Measurements from ENCODE around the gene RBMXL3.
A peak's percentile ranks its signal among the peaks of the same experiment; 100 is the strongest.
"Not testable (repeated sequence)": the region's sequence is repeated elsewhere in the genome, so short reads cannot be mapped to it uniquely, and the experiment has no call there.

RBMXL3 gene

DNA sequence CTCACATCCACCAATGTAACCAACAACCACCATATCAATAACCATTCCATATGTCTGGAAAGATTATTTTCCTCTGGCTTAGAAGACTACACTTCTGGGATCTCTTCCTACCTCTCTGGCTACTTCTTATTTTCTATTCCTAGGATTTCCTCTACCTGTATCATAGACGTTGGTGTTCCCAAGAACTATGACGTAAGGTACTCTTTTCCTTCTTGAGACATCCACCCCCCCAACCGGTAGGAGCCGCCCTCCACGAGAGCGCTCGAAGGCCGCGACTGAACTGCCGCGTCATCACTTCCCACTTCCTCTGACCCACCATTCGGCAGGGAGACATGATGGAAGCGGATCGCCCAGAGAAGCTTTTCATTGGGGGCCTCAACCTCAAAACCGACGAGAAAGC is at the start of gene RBMXL3:
RBMXL3 (plus strand) TSS at position 301 of the 400 bp plus-strand sequence; CDS start at position 333, 32 bp downstream.
- no peak for DNase-seq (ENCODE audit: low read depth)

- DNase-seq (ENCODE audit: low read depth) = no peak
Measured at GRCh38 chrX:115142057-115142456, 47.2 kb upstream of the RBMXL3 start.

- DNase-seq (ENCODE audit: low read depth) = peak; percentile 1
Measured at GRCh38 chrX:115147220-115147619, 42.0 kb upstream of the RBMXL3 start.

GRCh38 chrX:115173181-115173580 is 16.0 kb upstream of the RBMXL3 start:
- no peak for DNase-seq (ENCODE audit: low read depth)

- no peak for DNase-seq (ENCODE audit: low read depth)
Measured at GRCh38 chrX:115174548-115174947, 14.7 kb upstream of the RBMXL3 start.

DNA sequence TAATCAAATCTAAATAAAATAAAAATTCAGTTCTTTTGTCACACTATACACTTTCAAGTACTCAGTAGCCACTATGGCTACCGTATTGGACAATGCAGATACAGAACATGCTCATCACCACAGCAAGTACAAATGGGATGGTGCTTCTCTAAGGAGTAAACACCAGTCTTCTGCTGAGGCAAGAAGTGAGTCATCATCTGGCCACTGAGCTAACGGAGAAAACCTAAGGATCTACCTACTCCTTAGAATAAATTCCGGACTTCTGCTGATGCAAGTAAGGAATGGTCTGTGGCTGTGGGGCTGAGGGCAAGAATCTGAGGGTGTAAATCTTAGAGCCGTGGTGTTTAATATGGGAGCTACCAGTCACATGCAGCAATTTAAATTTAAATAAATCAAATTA is 11.3 kb upstream of the RBMXL3 start:
- no peak for DNase-seq (ENCODE audit: low read depth)

DNA sequence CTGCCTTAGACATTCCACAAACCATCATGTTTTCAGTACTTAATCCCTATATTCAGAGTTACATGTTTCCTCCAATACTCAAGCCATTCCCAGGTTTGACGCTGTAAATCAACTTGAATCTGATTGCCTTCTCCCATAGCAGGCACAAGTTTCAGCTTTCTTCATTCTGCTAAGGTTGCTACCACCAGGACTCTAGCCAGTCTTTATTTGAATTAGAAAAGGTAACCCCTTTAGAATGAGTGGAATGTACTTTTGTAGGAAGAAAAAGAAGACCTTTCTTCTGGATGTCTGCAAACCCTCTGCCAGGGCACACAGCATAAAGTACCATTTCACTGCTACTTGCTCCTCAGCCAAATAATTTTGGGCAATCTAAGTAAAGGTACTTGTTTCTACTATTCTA is 10.7 kb upstream of the RBMXL3 start:
- no peak for DNase-seq (ENCODE audit: low read depth)

- DNase-seq (ENCODE audit: low read depth) = peak; percentile 21
Measured at GRCh38 chrX:115183980-115184379, 5.2 kb upstream of the RBMXL3 start.

DNA sequence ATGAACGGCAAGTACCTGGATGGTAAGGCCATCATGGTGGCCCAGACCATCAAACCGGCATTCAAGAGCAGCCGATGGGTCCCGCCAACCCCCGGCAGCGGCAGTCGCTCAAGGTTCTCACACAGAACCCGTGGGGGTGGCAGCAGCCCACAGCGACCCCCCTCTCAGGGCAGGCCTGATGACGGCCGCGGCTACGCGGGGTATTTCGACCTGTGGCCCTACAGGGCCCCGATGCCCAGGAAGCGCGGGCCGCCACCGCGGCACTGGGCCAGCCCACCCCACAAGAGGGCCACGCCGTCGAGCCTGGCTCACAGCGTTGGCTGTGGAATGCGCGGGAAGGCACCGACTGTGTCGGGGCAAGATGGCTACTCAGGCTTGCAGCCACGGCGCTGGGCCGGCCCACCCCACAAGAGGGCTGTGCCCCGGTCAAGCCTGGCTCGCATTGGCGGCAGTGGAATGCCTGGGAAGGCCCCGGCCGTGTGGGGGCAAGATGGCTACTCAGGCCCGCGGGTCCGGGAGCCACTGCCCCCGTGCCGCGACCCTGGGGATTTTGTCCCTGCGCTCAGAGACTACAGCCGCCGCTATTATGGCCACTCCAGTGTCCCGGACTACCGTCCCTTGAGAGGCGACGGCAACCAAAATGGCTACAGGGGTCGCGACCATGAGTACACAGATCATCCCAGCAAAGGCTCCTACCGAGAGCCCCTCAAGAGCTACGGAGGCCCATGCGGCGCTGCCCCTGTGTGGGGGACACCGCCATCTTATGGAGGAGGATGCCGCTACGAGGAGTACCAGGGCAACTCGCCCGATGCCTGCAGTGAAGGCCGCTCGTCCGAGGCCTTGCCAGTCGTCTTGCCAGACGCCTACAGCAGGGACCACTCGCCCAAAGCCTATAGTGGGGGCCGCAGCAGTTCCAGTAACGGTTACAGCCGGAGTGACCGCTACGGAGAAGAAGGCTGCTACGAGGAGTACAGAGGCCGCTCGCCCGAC is 731 bp downstream of the RBMXL3 start:
- no peak for DNase-seq (ENCODE audit: low read depth)

DNA sequence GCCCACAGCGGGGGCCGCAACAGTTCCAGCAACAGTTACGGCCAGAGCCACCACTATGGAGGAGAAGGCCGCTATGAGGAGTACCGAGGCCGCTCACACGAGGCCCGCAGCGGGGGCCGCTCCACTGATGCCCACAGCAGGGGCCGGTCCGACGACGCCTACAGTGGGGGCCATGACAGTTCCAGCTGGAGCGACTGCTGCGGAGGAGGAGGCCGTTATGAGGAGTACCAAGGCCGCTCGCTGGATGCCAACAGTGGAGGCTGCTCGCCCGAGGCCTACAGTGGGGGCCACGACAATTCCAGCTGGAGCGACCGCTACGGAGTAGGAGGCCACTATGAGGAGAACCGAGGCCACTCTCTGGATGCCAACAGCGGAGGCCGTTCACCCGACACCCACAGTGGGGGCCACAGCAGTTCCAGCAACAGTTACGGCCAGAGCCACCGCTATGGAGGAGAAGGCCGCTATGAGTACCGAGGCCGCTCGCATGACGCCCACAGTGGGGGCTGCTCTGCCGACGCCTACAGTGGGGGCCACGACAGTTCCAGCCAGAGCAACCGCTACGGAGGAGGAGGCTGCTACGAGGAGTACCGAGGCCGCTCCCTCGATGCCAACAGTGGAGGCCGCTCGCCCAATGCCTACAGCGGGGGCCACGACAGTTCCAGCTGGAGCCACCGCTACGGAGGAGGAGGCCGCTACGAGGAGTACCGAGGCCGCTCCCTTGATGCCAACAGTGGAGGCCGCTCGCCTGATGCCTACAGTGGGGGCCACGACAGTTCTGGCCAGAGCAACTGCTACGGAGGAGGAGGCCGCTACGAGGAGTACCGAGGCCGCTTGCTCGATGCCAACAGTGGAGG is 1.7 kb downstream of the RBMXL3 start:
- no peak for DNase-seq (ENCODE audit: low read depth)

DNA sequence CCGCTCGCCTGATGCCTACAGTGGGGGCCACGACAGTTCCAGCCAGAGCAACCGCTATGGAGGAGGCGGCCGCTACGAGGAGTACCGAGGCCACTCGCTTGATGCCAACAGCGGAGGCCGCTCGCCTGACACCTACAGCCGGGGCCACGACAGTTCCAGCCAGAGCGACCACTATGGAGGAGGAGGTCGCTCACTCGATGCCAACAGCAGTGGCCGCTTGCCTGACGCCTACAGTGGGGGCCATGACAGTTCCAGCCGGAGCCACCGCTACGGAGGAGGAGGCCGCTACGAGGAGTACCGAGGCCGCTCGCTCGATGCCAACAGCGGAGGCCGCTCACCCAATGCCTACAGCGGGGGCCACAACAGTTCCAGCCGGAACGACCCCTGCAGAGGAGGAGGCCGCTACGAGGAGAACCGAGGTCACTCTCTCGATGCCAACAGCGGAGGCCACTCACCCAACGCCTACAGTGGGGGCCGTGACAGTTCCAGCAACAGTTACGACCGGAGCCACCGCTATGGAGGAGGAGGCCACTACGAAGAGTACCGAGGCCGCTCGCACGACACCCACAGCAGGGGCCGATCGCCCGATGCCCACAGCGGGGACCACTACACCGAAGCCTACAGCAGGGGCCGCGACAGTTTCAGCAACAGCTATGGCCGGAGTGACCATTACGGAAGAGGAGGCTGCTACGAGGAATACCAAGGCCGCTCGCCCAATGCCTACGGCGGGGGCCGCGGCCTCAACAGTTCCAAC is 2.5 kb downstream of the RBMXL3 start:
- no peak for DNase-seq (ENCODE audit: low read depth)

GRCh38 chrX:115192244-115192700 is 3.1 kb downstream of the RBMXL3 start:
- no peak for DNase-seq (ENCODE audit: low read depth)

GRCh38 chrX:115204040-115204439 is 14.8 kb downstream of the RBMXL3 start:
- DNase-seq (ENCODE audit: low read depth) = no peak

GRCh38 chrX:115209547-115209946 is 20.3 kb downstream of the RBMXL3 start:
- DNase-seq (ENCODE audit: low read depth) = not testable (repeated sequence)

- DNase-seq (ENCODE audit: low read depth) = no peak
Measured at GRCh38 chrX:115214151-115214550, 24.9 kb downstream of the RBMXL3 start.

GRCh38 chrX:115214605-115215004 is 25.4 kb downstream of the RBMXL3 start:
- no peak for DNase-seq (ENCODE audit: low read depth)

- not testable (repeated sequence) for DNase-seq (ENCODE audit: low read depth)
Measured at GRCh38 chrX:115217346-115217745, 28.1 kb downstream of the RBMXL3 start.

GRCh38 chrX:115226929-115227328 is 37.7 kb downstream of the RBMXL3 start:
- no peak for DNase-seq (ENCODE audit: low read depth)

DNA sequence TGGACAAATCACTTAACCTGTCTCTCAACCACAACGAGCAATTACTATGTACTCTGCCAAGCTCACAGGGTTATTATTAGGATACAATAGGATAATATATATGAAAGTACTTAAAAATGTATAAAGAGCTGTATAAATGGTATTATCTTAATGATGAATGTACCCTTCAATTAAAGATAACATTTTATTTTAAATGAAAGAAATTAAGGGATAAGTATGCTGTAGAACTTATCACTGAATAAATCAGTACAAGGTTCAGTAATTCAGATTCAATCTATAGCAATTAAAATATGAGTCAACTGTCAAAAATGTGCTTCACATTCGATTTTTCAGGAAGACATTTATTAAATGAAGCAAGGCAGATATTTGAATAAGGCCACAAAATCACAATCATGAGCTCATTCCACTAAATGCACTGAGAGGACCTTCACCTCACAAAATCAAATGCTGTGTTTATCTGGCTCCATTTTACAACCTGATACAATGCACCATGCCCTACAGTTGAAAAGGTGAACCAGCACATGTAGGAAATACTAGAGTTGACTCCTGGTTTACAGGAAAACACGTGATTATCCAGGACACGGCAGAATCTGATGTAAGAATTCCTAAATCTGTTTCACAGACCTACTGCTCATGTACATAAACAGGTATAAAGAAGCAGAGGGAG is 40.3 kb downstream of the RBMXL3 start:
- DNase-seq (ENCODE audit: low read depth) = no peak

DNA sequence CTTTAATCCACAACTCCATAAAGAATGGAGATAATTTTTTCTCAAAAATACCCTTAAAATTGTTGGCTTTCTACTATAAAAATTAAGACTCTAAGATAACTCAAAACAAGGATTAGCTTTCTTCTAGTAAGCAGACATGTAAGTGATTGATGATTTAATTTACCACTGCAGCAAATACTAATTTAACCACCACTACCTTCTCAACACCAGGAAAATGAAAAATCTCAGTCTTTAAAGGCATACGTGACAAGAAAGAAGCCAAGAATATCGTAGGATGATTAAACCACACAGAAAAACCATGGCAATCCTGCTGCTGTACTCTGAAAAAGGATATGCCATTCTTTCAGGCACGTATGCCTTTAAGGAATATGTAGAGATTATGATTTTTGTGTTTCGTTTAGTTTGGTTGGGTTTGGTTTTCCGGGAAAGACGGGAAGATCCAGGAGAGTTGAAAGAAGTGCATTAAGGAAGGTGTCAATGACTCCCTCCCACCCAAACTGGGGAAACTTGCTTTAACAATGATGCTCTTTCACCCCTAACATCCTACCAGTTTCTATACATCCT is 43.8 kb downstream of the RBMXL3 start:
- DNase-seq (ENCODE audit: low read depth) = no peak
